Ammon's horn (tissue), 1 donor: ENCODE results near the gene BUB1.
"Not testable (repeated sequence)": the region's sequence is repeated elsewhere in the genome, so short reads cannot be mapped to it uniquely, and the experiment has no call there.

Source experiments
- DNase-seq: peaks from one replicate; pipeline ENCODE4 v3.0.0-alpha.2; 2016; ENCODE audit warnings: low spot score

The BUB1 gene

GRCh38 chr2:110655701-110656100 is 22.2 kb downstream of the BUB1 start:
- no peak for DNase-seq

GRCh38 chr2:110653861-110654260 is 24.0 kb downstream of the BUB1 start:
- no peak for DNase-seq

GRCh38 chr2:110650346-110650745 is 27.5 kb downstream of the BUB1 start:
- DNase-seq, result peak; percentile 68

- no peak for DNase-seq
These were observed 30.1 kb downstream of the BUB1 start for GRCh38 chr2:110647777-110648176.

- DNase-seq, result no peak
These were observed 32.2 kb downstream of the BUB1 start for GRCh38 chr2:110645616-110646015.

- DNase-seq, result no peak
These were observed 33.5 kb downstream of the BUB1 start for GRCh38 chr2:110644357-110644756.

- DNase-seq, result no peak
These were observed 35.5 kb downstream of the BUB1 start for GRCh38 chr2:110642360-110642759.

- DNase-seq, result no peak
These were observed 37.9 kb downstream of the BUB1 start for GRCh38 chr2:110639972-110640371.

- DNase-seq, result no peak
These were observed 38.7 kb downstream of the BUB1 start for GRCh38 chr2:110638952-110639695.

- no peak for DNase-seq
These were observed 39.9 kb downstream of the BUB1 start for GRCh38 chr2:110638004-110638403.

- no peak for DNase-seq
These were observed 40.8 kb downstream of the BUB1 start for GRCh38 chr2:110637093-110637492.

- not testable (repeated sequence) for DNase-seq
These were observed 41.8 kb downstream of the BUB1 start for GRCh38 chr2:110635949-110636628.

- DNase-seq, result not testable (repeated sequence)
These were observed 50.5 kb downstream of the BUB1 start for GRCh38 chr2:110627348-110627747.

- not testable (repeated sequence) for DNase-seq
These were observed 58.4 kb downstream of the BUB1 start for GRCh38 chr2:110619326-110619939.

GRCh38 chr2:110613927-110614326 is 63.9 kb downstream of the BUB1 start:
- DNase-seq, result not testable (repeated sequence)

GRCh38 chr2:110610613-110611250 is 67.1 kb downstream of the BUB1 start:
- DNase-seq, result not testable (repeated sequence)

GRCh38 chr2:110609843-110610612 is 67.8 kb downstream of the BUB1 start:
- DNase-seq, result not testable (repeated sequence)

- DNase-seq, result not testable (repeated sequence)
These were observed 68.9 kb downstream of the BUB1 start for GRCh38 chr2:110608788-110609502.

GRCh38 chr2:110605057-110605456 is 72.8 kb downstream of the BUB1 start:
- not testable (repeated sequence) for DNase-seq

GRCh38 chr2:110603917-110604591 is 73.8 kb downstream of the BUB1 start:
- DNase-seq, result not testable (repeated sequence)
